ENCODE measurements around the gene PRSS53.

Gene PRSS53

GRCh38 chr16:31067342-31067741 is 21.4 kb downstream of the PRSS53 start:
- Histone ChIP-seq H3K36me3 (ENCODE audit: control insufficient read depth, insufficient read depth, low read length) (no peaks in the 10 kb centered on the region), H3K4me3 (ENCODE audit: low read length) (no peak overlapping the region), H3K9me3 (ENCODE audit: control insufficient read depth, low read length) (no peaks in the 10 kb centered on the region), H3K4me1 (ENCODE audit: control insufficient read depth, insufficient read depth, low read length) (peaks cover 14% of the 10 kb centered on the region), H3K27me3 (ENCODE audit: control insufficient read depth, insufficient read depth, low read length) (no peaks in the 10 kb centered on the region), H3K9ac (ENCODE audit: low read length) (no peak overlapping the region)

- H3K9me3 ChIP-seq (ENCODE audit: control insufficient read depth, low read length), result no peaks in the 10 kb centered on the region
- H3K4me1 ChIP-seq (ENCODE audit: control insufficient read depth, insufficient read depth, low read length), result peaks cover 7% of the 10 kb centered on the region
- no peak overlapping the region for H3K4me3 ChIP-seq (ENCODE audit: low read length)
- H3K9ac ChIP-seq (ENCODE audit: low read length), result no peak overlapping the region
- no peaks in the 10 kb centered on the region for H3K36me3 ChIP-seq (ENCODE audit: control insufficient read depth, insufficient read depth, low read length)
- H3K27me3 ChIP-seq (ENCODE audit: control insufficient read depth, insufficient read depth, low read length), result no peaks in the 10 kb centered on the region
These were observed 23.8 kb downstream of the PRSS53 start for GRCh38 chr16:31064882-31065461.

GRCh38 chr16:31063843-31064611 is 24.7 kb downstream of the PRSS53 start:
- Histone ChIP-seq H3K4me3 (ENCODE audit: low read length) (no peak overlapping the region), H3K9ac (ENCODE audit: low read length) (no peak overlapping the region), H3K27me3 (ENCODE audit: control insufficient read depth, insufficient read depth, low read length) (no peaks in the 10 kb centered on the region), H3K36me3 (ENCODE audit: control insufficient read depth, insufficient read depth, low read length) (no peaks in the 10 kb centered on the region), H3K9me3 (ENCODE audit: control insufficient read depth, low read length) (no peaks in the 10 kb centered on the region), H3K4me1 (ENCODE audit: control insufficient read depth, insufficient read depth, low read length) (peaks cover 7% of the 10 kb centered on the region)

- H3K4me1 ChIP-seq (ENCODE audit: control insufficient read depth, insufficient read depth, low read length), result peaks cover 7% of the 10 kb centered on the region
- no peaks in the 10 kb centered on the region for H3K36me3 ChIP-seq (ENCODE audit: control insufficient read depth, insufficient read depth, low read length)
- no peaks in the 10 kb centered on the region for H3K27me3 ChIP-seq (ENCODE audit: control insufficient read depth, insufficient read depth, low read length)
- H3K4me3 ChIP-seq (ENCODE audit: low read length), result no peak overlapping the region
- H3K9me3 ChIP-seq (ENCODE audit: control insufficient read depth, low read length), result no peaks in the 10 kb centered on the region
- H3K9ac ChIP-seq (ENCODE audit: low read length), result no peak overlapping the region
These were observed 25.3 kb downstream of the PRSS53 start for GRCh38 chr16:31063495-31063842.

GRCh38 chr16:31061813-31062440 is 26.8 kb downstream of the PRSS53 start:
- Histone ChIP-seq H3K4me1 (ENCODE audit: control insufficient read depth, insufficient read depth, low read length) (peaks cover 7% of the 10 kb centered on the region), H3K4me3 (ENCODE audit: low read length) (no peak overlapping the region), H3K9ac (ENCODE audit: low read length) (no peak overlapping the region), H3K9me3 (ENCODE audit: control insufficient read depth, low read length) (no peaks in the 10 kb centered on the region), H3K27me3 (ENCODE audit: control insufficient read depth, insufficient read depth, low read length) (no peaks in the 10 kb centered on the region), H3K36me3 (ENCODE audit: control insufficient read depth, insufficient read depth, low read length) (no peaks in the 10 kb centered on the region)

- no peaks in the 10 kb centered on the region for H3K9me3 ChIP-seq (ENCODE audit: control insufficient read depth, low read length)
- peaks cover 7% of the 10 kb centered on the region for H3K4me1 ChIP-seq (ENCODE audit: control insufficient read depth, insufficient read depth, low read length)
- no peaks in the 10 kb centered on the region for H3K36me3 ChIP-seq (ENCODE audit: control insufficient read depth, insufficient read depth, low read length)
- no peak overlapping the region for H3K4me3 ChIP-seq (ENCODE audit: low read length)
- no peaks in the 10 kb centered on the region for H3K27me3 ChIP-seq (ENCODE audit: control insufficient read depth, insufficient read depth, low read length)
- no peak overlapping the region for H3K9ac ChIP-seq (ENCODE audit: low read length)
These were observed 27.5 kb downstream of the PRSS53 start for GRCh38 chr16:31061126-31061812.

GRCh38 chr16:31055613-31056012 is 33.1 kb downstream of the PRSS53 start:
- no peaks in the 10 kb centered on the region for H3K9me3 ChIP-seq (ENCODE audit: control insufficient read depth, low read length)
- H3K36me3 ChIP-seq (ENCODE audit: control insufficient read depth, insufficient read depth, low read length), result no peaks in the 10 kb centered on the region
- no peaks in the 10 kb centered on the region for H3K4me1 ChIP-seq (ENCODE audit: control insufficient read depth, insufficient read depth, low read length)
- H3K4me3 ChIP-seq (ENCODE audit: low read length), result no peak overlapping the region
- H3K9ac ChIP-seq (ENCODE audit: low read length), result no peak overlapping the region
- H3K27me3 ChIP-seq (ENCODE audit: control insufficient read depth, insufficient read depth, low read length), result no peaks in the 10 kb centered on the region

GRCh38 chr16:31052114-31052513 is 36.6 kb downstream of the PRSS53 start:
- Histone ChIP-seq H3K36me3 (ENCODE audit: control insufficient read depth, insufficient read depth, low read length) (no peaks in the 10 kb centered on the region), H3K9ac (ENCODE audit: low read length) (no peak overlapping the region), H3K27me3 (ENCODE audit: control insufficient read depth, insufficient read depth, low read length) (no peaks in the 10 kb centered on the region), H3K9me3 (ENCODE audit: control insufficient read depth, low read length) (no peaks in the 10 kb centered on the region), H3K4me3 (ENCODE audit: low read length) (no peak overlapping the region), H3K4me1 (ENCODE audit: control insufficient read depth, insufficient read depth, low read length) (no peaks in the 10 kb centered on the region)

- Histone ChIP-seq H3K4me3 (ENCODE audit: low read length) (no peak overlapping the region), H3K4me1 (ENCODE audit: control insufficient read depth, insufficient read depth, low read length) (no peaks in the 10 kb centered on the region), H3K9ac (ENCODE audit: low read length) (no peak overlapping the region), H3K36me3 (ENCODE audit: control insufficient read depth, insufficient read depth, low read length) (no peaks in the 10 kb centered on the region), H3K9me3 (ENCODE audit: control insufficient read depth, low read length) (no peaks in the 10 kb centered on the region), H3K27me3 (ENCODE audit: control insufficient read depth, insufficient read depth, low read length) (no peaks in the 10 kb centered on the region)
These were observed 38.3 kb downstream of the PRSS53 start for GRCh38 chr16:31050280-31051030.

GRCh38 chr16:31043898-31044481 is 44.8 kb downstream of the PRSS53 start:
- Histone ChIP-seq H3K9ac (ENCODE audit: low read length) (no peak overlapping the region), H3K27me3 (ENCODE audit: control insufficient read depth, insufficient read depth, low read length) (no peaks in the 10 kb centered on the region), H3K36me3 (ENCODE audit: control insufficient read depth, insufficient read depth, low read length) (no peaks in the 10 kb centered on the region), H3K4me3 (ENCODE audit: low read length) (no peak overlapping the region), H3K4me1 (ENCODE audit: control insufficient read depth, insufficient read depth, low read length) (no peaks in the 10 kb centered on the region), H3K9me3 (ENCODE audit: control insufficient read depth, low read length) (no peaks in the 10 kb centered on the region)

- H3K9ac ChIP-seq (ENCODE audit: low read length), result no peak overlapping the region
- no peak overlapping the region for H3K4me3 ChIP-seq (ENCODE audit: low read length)
- H3K4me1 ChIP-seq (ENCODE audit: control insufficient read depth, insufficient read depth, low read length), result no peaks in the 10 kb centered on the region
- no peaks in the 10 kb centered on the region for H3K9me3 ChIP-seq (ENCODE audit: control insufficient read depth, low read length)
- H3K27me3 ChIP-seq (ENCODE audit: control insufficient read depth, insufficient read depth, low read length), result no peaks in the 10 kb centered on the region
- no peaks in the 10 kb centered on the region for H3K36me3 ChIP-seq (ENCODE audit: control insufficient read depth, insufficient read depth, low read length)
These were observed 45.4 kb downstream of the PRSS53 start for GRCh38 chr16:31043352-31043751.

All from mucosa of stomach (tissue), 1 donor.